H1 (cell line): ENCODE measurements around the gene LIPT2.

Source experiments
- BCL11A ChIP-seq, 2 experiments: IDR thresholded peaks; one replicate each; pipeline ENCODE4 v1.6.1; 2011; ENCODE audit warnings: low read depth in 2 of 2, low read length in 2 of 2, mild to moderate bottlenecking in 2 of 2
- CHD2 ChIP-seq: IDR thresholded peaks from 2 replicates; pipeline ENCODE4 v1.6.1; 2012; ENCODE audit warnings: low read length, improper control_type of control experiment
- CREB1 ChIP-seq: IDR thresholded peaks from 2 replicates; pipeline ENCODE4 v1.6.1; 2012; ENCODE audit warnings: inconsistent platforms
- CTCF ChIP-seq, 3 experiments: IDR thresholded peaks; 1 replicate in 2 of 3; 2 replicates in 1 of 3; pipeline versions ENCODE4 v1.5.1 to v1.6.1; 2011; ENCODE audit warnings: low read length in 3 of 3, mild to moderate bottlenecking in 3 of 3, inconsistent platforms in 2 of 3, low read depth in 1 of 3, moderate library complexity in 1 of 3; ENCODE audit not compliant: insufficient read depth in 1 of 3; ENCODE audit errors: control extremely low read depth in 1 of 3
- EP300 ChIP-seq, 2 experiments: IDR thresholded peaks; 1 replicate in 1 of 2; 2 replicates in 1 of 2; pipeline ENCODE4 v1.6.1; 2011 to 2012; ENCODE audit warnings: low read depth in 2 of 2, low read length in 2 of 2, mild to moderate bottlenecking in 2 of 2, borderline replicate concordance in 1 of 2, inconsistent platforms in 1 of 2, moderate library complexity in 1 of 2
- POLR2AphosphoS5 ChIP-seq: IDR thresholded peaks from 2 replicates; pipeline ENCODE4 v1.6.1; 2011; ENCODE audit warnings: low read depth, low read length
- RBBP5 ChIP-seq: IDR thresholded peaks from 2 replicates; pipeline ENCODE4 v1.7.1; 2012; ENCODE audit warnings: low read depth, mild to moderate bottlenecking, inconsistent platforms, low read length, moderate library complexity, borderline replicate concordance
- TAF1 ChIP-seq: IDR thresholded peaks from 2 replicates; pipeline ENCODE4 v1.6.1; 2011; ENCODE audit warnings: mild to moderate bottlenecking, low read depth, low read length
- TEAD4 ChIP-seq: IDR thresholded peaks from 2 replicates; pipeline ENCODE4 v1.6.1; 2012; ENCODE audit warnings: low read depth, low read length, inconsistent platforms, mixed read lengths
- YY1 ChIP-seq: IDR thresholded peaks from 2 replicates; pipeline ENCODE4 v1.6.1; 2011; ENCODE audit warnings: low read depth, mild to moderate bottlenecking, low read length

GRCh38 chr11:74470526-74470925, 23.0 kb downstream of the LIPT2 start:
- TF ChIP-seq CTCF (IDR thresholded peaks at IDR 0.05; ENCODE audit: control extremely low read depth in 1 of 3, insufficient read depth in 1 of 3, low read depth in 1 of 3, low read length in 3 of 3): no peak
- no peak for TF ChIP-seq TAF1
- no peak for TF ChIP-seq POLR2AphosphoS5
- TF ChIP-seq CHD2: no peak
- no peak for TF ChIP-seq YY1
- TF ChIP-seq CREB1: no peak
- no peak for TF ChIP-seq EP300 (IDR thresholded peaks at IDR 0.05; ENCODE audit: borderline replicate concordance in 1 of 2, low read depth in 2 of 2, low read length in 2 of 2)
- no peak for TF ChIP-seq TEAD4
- no peak for TF ChIP-seq RBBP5
- no peak for TF ChIP-seq BCL11A (IDR thresholded peaks at IDR 0.05; ENCODE audit: low read depth in 2 of 2, low read length in 2 of 2)
